KBM-7 (cell line): ENCODE measurements around the gene SH2D7.

Experiments
- DNase-seq: peaks from one replicate; pipeline ENCODE4 v3.0.0-alpha.2; 2015
- in situ Hi-C: fragments of 300-500 bp; cut with MboI; formaldehyde crosslinking; loops from 2 replicates; pipeline ENCODE4 v1.14.3; 2020; ENCODE audit warnings: low sequenced_read_pairs, low pct_unique_long_range_greater_than_20kb, mixed read lengths

Gene SH2D7

DNA sequence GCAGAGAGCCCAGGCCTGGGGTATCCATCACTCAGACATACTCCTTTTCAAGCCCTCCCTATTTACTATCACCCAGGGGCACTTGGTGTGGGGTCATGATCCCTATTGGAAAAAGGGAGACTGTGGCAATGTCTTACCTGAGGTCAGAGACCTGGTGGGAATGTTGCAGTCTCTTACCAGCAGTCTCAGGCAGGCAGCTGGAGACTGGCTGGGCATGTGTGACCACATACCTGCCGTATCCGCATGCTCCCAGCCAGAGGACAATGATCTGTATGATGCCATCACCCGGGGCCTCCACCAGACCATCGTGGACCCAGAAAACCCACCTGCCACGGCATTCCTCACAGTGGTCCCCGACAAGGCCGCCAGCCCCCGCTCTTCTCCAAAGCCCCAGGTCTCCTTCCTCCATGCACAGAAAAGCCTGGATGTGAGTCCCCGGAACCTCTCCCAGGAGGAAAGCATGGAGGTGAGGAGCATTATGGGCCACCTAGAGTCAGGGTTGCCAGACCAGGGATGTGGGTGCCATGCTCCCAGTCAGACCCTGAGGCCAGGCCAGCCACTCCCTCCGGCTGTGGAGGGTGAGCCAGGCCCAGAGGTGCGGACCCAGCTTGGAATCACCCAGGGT, 5.9 kb downstream of the SH2D7 start:
- DNase-seq = no peak
- in situ Hi-C loops = no loop called here

DNA sequence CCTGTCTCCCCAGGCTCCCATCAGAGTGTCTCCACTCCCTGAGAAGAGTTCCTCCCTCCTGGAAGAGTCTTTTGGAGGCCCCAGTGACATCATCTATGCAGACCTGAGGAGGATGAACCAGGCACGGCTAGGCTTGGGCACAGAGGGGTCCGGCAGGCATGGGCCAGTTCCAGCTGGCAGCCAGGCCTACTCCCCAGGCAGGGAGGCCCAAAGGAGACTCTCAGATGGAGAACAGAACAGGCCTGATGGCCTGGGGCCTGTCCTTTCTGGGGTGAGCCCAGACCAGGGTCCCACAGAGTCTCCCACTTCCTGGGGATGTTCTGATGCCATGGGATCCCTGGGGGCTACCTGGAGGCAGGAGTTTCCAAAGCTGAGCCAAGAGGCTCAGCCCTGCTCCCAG, 8.5 kb downstream of the SH2D7 start:
- in situ Hi-C loops = no loop called here
- DNase-seq = no peak

DNA sequence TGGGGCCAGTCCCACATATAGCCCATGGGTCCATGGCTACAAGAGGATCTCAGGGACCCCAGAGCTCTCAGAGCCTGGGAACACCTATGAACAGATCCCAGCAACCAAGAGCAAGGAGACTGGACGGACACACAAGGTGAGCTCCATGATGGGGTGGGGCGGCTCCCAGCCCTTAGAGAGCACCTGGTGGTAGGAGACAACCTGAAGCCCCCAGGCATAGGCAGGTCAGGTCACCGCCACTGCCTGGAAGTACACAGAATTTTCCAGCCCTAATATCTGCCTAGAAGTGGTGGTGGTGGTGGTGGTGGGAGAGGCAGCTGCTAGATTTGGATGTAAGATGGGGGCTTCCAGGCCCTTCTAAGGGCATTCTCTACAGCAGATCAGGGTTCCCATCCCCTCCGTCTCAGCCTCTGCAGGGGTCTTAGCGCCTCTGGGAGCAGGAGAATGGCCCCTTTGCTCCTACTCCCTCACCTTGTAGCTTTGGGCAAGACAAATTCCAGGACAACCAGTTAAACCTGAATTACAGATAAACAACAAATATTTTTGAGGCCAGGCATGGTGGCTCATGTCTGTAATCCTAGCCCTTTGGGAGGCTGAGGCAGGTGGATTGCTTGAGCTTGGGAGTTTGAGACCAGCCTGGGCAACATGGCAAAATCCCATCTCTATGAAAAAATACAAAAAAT, 9.2 kb downstream of the SH2D7 start:
- in situ Hi-C loops = no loop called here
- no peak for DNase-seq

DNA sequence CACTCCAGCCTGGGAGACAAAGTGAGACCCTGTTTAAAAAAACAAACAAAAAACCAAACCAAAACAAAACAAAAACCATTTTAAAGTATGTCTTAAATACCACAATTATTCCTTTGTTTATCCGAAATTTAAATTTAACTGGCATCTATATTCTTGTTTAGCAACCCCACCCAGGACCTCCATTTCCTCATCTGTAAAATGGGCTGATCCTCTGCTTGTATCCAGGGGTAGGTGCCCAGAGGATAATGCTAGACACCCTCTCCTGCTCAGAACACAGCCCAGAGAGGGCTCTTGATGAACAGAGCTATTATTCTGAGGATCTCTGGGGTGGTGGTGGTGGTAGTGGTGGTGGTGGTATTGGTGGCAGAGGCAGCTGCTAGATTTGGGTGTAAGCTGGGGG, 9.8 kb downstream of the SH2D7 start:
- in situ Hi-C loops = no loop called here
- DNase-seq = no peak

DNA sequence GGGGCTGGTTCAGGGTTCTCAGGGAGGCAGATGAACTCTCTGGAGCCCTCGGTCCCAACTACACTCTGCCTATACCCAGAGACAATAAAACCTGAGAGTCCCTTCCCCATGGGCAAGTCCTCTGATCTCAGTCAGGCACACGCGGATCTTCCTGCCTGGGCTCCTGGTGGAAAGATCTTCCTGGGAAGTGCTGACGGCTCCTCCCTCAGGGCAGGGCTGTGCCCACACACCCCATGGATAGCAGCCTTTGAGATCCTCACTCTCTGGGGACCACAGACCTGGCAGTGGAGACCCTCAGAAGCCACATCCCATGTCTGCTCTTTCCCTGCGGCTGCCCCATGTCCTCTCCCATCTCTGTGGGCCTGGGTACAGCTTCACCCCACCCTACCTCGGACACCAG, 10.4 kb downstream of the SH2D7 start:
- in situ Hi-C loops = no loop called here
- DNase-seq = no peak

DNA sequence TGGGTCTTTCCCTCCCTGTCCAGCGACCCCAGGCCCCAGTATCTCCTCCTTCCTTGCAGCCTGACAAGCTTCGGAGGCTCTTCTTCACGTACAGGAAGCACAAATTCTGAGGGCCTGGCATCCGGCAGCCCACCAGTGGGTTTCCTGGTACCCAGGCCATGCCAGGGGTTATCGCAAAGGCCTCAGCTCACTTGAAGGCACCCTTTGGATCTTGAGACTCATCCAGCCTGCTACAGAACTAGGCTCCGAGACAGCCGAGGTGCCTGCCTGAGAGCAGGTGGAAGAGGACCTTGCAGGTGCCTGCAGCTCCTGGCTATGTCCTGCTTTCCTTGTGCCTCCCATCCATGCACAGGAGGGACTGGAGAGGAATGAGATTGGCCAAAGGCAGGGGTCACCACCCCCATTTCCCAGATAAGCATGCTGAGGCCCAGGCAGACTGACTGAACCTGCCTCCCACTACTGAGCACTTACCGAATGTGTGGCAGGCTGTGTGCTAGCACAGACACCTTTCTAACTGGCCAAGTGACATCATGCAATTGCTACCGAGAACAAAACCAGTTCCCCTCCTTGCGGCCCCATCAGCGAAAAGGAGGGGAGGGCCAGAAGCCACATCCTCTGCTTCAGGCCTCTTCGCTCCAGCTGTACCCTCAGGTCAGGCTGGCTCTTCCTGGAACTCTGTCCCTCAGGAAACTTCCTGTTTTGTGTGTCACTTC, 11.2 kb downstream of the SH2D7 start:
- in situ Hi-C loops = no loop called here
- peak; percentile 86 for DNase-seq

DNA sequence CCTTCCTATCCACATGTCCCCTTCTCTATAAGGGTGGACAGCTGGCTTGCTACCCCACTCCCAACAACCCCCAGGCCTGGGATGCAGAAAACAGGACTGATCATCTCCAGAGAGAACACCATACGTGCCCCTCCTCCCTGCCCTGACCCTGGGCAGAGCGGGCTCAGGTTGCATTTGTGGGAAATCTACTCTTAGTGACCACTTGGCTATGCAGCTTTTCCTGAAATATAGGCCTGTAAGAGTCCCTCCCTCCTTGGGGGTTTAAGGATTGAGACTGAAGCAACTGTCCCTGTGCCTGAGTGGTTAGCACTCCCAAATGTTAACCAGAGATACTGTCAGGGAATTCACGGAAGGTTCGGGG, 11.7 kb downstream of the SH2D7 start:
- in situ Hi-C loops = no loop called here
- DNase-seq = no peak

DNA sequence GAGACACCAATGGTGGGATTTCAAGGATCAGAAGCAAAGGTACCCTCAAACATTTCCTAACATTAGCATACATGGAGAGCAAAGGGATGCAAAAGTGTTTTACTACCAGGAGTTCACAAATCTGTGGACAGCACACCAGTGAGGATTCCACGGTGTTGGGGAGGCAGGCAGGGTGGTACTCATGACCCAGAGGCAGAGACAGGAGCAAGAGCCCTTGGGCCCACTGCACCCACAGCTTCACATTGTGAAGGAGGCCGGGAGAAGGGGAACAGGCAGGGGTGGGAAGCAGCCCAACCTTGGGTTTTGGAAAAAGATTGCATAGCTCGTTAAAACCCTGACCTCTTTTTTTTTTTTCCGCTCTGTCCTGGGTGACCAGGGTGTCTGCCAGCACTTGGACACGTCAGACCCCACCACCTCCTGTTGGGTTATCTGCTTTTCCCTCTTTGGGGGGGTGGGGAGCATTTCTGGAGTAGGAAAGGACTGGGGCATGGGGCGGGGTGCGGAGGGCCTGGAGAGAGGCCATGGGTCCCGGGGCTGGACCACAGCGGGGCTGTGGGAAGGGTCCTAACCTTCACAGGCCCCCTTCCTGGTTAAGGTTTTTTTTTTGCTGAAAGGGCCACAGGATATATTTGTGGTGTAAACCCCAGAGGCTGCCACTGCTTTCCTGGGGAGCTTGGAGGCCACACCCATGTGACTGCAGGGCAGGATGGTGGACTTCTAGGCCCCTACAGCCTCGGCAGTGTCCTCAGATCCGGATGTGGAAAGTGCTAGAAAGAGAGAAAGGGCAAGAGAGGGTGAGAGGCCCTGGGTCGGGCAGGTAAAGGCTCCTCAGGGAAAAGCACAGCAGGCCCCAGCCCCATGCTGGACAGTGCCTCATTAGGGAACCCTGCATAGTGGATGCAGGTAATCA, 12.5 kb downstream of the SH2D7 start:
- in situ Hi-C loops = no loop called here
- DNase-seq = no peak

DNA sequence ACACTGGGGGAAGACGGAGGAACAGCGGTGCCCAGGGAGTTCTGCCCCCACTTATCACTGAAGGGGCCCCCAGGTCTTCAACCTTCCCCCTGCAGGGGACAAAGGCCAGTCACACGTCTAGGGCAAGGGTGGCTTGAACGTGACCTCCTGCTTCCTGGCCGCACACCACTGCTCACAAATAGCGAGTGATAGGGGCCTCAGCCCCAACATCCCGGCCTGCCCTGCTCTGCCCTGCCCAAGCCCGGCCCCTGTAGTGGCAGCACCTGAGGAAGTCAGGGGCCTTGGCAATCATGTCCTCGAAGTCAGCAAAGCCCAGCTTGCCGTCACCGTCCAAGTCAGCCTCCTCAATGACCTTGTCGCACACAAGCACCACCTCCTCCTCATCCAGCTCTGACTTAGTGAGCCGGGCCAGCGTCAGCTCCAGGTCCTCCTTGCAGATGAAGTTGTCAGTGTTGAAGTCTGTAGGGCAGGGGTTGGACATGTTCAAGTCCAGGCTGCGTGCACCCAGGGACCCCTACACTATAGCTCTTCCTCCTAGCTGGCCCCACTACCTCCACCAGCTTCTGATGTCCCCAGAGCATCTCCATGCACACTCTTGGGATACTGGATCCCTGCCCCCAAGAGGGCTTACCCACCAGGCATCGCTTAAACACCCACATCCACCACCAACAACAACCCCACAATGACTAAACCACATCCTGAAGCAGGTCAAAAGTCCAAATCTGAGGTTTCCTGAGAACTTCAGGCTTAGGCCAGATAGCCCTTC, 13.3 kb downstream of the SH2D7 start:
- in situ Hi-C loops = no loop called here
- DNase-seq = no peak

DNA sequence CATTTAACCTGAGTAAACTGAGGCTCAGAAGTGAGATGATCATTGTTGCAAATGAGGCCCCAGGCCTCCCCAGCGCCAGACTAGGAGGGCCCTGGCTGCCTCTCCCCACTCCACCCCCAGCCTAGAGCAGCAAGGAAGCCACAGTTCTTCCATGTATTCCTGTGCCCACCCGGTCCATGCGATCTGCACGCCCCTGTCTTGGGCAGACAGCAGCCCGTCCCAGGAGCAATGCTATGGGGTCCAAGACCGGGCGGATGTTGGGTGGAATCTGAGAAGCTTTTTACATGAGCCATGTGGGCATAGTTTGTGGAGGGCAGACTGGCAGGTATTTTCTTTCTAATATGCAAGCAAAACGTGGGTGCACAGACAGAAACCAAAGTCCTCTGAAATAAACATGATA, 15.1 kb downstream of the SH2D7 start:
- in situ Hi-C loops = no loop called here

DNA sequence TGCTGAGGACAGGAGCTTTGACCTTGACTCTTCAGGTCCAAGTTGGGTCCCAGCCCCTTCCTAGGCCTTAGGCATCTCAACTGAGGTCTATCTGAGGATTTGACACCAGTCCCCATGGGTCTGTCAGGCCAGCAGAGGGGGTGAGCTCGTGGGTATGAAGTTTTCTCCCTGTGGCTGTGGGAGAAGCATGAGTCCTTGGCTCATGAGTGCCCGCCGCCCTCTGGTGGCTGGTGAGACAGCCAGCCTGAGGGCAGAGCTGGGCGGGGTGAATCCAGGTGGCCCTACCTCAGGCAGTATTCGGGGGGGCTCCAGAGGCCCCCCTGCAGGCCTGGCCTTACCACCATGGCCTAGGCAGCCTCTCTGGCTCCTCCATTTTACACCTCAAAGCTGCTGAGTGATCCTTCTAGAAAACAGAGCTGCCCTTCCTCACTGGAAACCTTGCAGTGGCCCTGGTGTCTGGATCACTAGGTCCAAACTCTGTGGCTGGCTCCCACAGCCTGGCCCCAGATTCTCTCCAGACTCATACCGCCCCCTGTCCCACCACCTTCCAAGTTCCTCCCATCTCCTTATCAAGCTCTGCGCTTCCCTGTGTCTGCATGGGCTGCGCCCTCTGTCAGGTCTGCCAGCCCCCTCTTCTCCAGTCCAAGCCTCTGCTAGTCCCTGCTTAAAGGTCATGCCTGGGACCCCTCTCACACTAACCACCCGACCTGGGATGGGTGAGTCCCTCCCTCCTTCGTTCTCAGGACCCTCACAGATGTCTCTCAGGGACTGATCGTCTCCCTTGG, 16.1 kb downstream of the SH2D7 start:
- in situ Hi-C loops = no loop called here
- DNase-seq = peak; percentile 94

More for the DNA sequence above, 15.1 kb downstream of the SH2D7 start:
- no peak for DNase-seq

DNA sequence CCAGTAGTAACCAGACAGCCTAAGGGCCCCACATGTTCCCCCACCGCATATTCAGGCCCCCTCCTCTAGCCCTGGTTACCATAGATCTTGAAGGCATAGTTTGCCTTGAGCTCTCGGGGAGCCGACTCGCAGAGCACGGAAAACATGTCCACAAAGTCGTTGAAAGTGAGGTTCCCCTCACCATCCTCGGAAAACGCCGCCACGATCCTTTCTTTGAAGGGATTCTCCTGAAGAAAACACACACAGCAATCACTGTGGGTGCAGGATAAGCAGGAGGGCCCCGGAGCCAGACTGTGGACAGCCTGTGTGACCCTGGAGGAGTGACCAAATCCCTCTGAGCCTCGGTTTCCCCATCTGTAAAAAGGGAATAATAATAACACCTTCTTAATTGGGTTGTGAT, 16.8 kb downstream of the SH2D7 start:
- DNase-seq = no peak
- in situ Hi-C loops = no loop called here

DNA sequence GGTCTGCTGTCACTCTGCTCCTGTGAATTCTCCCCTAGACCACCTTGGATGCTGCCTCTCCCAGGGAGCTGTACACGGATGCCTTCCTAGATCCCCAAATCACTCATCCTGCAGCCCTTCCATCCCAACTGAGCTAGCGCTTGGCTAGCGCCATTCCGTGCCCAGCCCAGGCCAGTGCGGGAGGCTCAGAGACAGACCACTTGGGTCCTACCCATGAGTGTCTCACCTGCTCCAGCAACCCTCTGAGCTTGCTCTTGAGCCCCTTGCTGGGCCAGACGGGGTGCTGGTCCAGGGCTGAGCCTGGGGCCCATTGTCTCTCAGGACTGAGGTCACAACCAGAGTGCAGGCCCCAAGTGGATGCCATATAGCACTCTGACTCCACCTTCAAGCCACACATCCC, 17.7 kb downstream of the SH2D7 start:
- in situ Hi-C loops = loop anchor here (10.0 kb wide), 1 partner anchor 125 kb away; the partner anchor contains the start of gene ACSBG1
- DNase-seq = no peak

DNA sequence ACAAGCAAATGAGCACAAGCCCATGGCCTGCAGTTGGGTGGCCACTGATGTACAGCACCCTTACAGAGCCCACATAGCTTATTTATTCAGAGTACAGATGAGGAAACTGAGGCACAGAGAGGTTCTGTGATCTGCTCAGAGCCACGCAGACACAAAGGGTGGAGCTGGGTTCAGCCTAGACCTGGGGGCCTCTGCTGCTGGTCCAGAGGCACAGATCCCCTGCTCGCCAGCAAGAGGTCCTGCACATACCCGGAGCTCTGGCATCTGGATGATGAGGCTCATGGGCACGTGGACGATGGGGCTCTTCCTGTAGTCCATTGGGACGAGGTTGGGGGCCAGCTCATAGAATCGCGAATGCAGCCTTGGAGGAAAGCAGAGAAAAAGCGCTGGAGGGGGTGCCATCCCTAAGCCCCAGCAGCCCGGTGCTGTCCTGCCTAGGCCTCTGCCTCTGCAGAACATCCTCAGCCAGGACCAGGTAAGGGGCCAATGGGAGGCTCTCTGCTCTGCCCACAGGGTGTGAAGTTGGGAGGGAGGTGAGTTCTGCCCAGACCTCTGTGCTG, 18.6 kb downstream of the SH2D7 start:
- DNase-seq = no peak
- in situ Hi-C loops = loop anchor here (10.0 kb wide), 1 partner anchor 124 kb away; the partner anchor contains the start of gene ACSBG1

DNA sequence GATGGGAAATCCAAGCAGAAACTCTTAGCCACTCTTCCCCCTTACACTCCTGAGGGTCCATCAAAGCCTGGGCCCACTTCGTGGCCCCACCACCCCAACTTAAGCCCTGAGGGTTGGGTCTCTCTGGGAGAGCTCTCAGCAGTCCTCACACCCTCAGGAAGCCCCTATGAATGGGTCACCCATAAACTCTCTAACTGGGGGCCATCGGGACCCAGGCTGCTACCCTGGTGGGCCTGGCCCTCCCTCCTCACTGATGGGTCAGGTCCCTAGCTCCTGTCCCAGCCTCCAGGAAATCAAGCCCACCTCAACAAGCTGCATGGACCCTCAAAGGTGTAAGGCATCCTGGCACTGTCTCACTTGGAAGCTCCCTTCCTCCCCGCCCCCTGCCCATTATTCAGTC, 19.4 kb downstream of the SH2D7 start:
- DNase-seq = no peak
- in situ Hi-C loops = loop anchor here (10.0 kb wide), 1 partner anchor 123 kb away; the partner anchor contains the start of gene ACSBG1

DNA sequence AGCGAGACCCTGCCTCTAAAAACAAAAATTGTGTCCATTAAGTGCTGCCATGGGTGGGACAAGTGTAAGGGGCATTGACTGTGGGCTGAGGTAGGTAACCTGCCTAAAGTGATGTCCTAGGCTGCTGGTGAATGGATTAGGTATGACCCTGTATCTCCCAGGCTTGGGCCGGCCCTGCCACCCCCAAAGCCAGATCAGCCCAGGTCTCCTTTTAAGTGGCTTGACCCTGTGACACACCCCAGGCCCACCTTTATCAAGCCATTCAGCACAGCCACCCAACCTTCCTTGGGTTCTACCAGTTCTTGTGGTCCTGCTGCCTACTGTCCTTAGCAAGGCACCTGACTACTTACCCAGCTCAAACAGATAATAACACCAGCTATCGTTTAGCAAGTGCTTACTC, 20.2 kb downstream of the SH2D7 start:
- in situ Hi-C loops = loop anchor here (10.0 kb wide), 1 partner anchor 122 kb away; the partner anchor contains the start of gene ACSBG1
- DNase-seq = no peak

DNA sequence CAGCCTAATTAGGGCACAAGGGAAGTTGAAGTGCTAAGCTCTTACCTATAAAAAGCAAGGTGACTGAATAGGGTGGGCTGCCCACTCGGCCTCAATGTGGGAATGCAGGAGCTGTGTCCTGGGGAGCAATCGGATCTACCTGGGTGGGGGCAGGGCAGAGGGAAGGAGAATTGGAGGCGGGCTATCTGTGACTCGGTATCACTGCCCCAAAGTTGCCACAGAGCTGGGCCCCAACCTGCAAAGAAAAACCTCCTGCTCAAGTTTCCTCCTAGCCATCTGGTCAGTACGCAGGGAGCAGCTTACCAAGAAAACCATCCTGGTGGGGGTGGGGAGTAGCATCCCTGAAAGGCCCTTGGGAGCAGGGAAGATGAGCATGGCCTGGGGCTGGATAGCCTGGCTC, 28.2 kb downstream of the SH2D7 start:
- in situ Hi-C loops = no loop called here
- DNase-seq = no peak

DNA sequence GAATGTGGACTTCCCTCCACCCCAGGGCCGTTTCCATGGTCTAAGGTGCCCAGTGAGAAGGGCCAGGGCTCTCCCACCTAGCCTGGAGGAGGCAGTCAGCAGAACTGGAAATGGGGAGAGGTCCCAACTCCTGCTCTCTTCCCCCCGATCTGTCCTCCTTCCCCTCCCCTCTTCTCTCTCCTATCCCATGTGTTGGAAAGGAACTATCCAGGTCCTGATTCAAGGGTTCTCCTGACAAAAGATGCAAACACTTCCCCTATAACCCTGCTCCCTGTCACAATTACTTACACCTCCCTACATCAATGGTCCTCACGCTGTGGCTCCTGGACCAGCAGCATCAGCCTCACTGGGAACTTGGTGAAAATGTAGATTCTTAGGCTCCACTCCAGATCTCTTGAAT, 32.9 kb downstream of the SH2D7 start:
- DNase-seq = no peak
- in situ Hi-C loops = no loop called here
